Prostate gland (tissue), 2 donors: Measurements from ENCODE around the gene CTNS. TPM values are rescaled to one million over a fixed set of nuclear protein-coding genes. Genes with fewer than 3 reads are reported as not detected.

Experiments
- DNase-seq: peaks from one replicate; pipeline ENCODE4 v3.0.0-alpha.2; 2019; ENCODE audit warnings: low spot score
- H3K27ac ChIP-seq, 2 donors: fragments of 200-600 bp; sonication (generic); 2 replicates each; pipeline ENCODE4 v1.5.1; 2017 to 2019
- H3K27me3 ChIP-seq: fragments of 200-600 bp; sonication (generic); replicated peaks from 2 replicates; pipeline ENCODE4 v1.5.1; 2019; ENCODE audit not compliant: insufficient read depth
- H3K36me3 ChIP-seq, 2 donors: fragments of 200-600 bp; sonication (generic); 1 replicate in 1 of 2; 2 replicates in 1 of 2; pipeline versions ENCODE4 v1.5.1 to v1.8.1; 2017 to 2019
- H3K4me1 ChIP-seq: fragments of 200-600 bp; sonication (generic); replicated peaks from 2 replicates; pipeline ENCODE4 v1.5.1; 2019
- H3K4me3 ChIP-seq, 2 donors: fragments of 200-600 bp; sonication (generic); 2 replicates each; pipeline ENCODE4 v1.5.1; 2017 to 2019
- H3K9me3 ChIP-seq: fragments of 200-600 bp; sonication (generic); 2 replicates; pipeline ENCODE4 v1.5.1; 2017
- POLR2A ChIP-seq: fragments of 450-650 bp; IDR thresholded peaks from one replicate; pipeline ENCODE4 v1.6.1; 2016; ENCODE audit warnings: antibody characterized with exemption, mild to moderate bottlenecking
- POLR2AphosphoS5 ChIP-seq: sonication (generic); formaldehyde crosslinking; IDR thresholded peaks from one replicate; pipeline ENCODE4 v1.6.1; 2017; ENCODE audit warnings: antibody characterized with exemption
- WGBS: methylation state at CpG from one replicate; pipeline ENCODE4 v1.1.5; 2018; 5-methylcytosine and 5-hydroxymethylcytosine counted together
- intact Hi-C: fragments of 100-400 bp; cut with DNase I; formaldehyde crosslinking; loops from one replicate; pipeline ENCODE4 v1.14.2; 2022
- total RNA-seq, 2 donors: library from RNA; depleted of rRNA; stranded (reverse); fragments of >200 nt; gene quantifications; one replicate each; pipeline ENCODE4 v1.1.0, GENCODE V29; 2016
- TF ChIP-seq, protein P1 (sequence below), 4 experiments: fragments of 200-600 bp in 2 of 4; fragments of 450-650 bp in 2 of 4; sonication (generic) in 2 of 4; IDR thresholded peaks; 1 replicate in 3 of 4; 2 replicates in 1 of 4; pipeline ENCODE4 v1.5.1; 2016 to 2019; ENCODE audit warnings: antibody characterized with exemption in 4 of 4, mild to moderate bottlenecking in 2 of 4, moderate library complexity in 2 of 4

Gene CTNS
- total RNA-seq, 2 donors from 2014 or later = 26.9 to 51.2 TPM

DNA sequence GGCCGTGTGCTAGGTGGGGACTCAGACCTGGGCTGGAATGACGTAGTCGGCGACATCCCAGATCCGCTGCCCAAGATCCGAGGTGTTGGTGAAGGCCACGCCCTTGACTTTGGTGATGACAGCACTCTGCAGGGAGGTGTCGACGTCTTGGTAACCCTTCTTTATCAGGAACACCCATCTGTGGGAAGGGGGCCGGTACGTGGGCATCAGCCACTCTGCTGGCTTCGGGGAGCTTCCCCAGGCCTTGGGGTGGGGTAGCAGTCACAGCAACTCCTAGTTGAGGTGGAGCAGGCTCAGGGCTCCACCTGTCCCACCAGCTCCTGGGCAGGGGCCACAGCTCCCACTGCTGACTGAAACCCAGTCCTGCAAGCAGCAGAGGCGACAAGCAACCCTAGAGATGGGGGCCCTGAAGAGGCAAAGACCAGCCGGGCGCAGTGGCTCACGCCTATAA is 55.1 kb downstream of the CTNS start:
- H3K9me3 ChIP-seq = no peaks in the 10 kb centered on the region
- TF ChIP-seq POLR2A (no peak), POLR2AphosphoS5 (no peak)
- TF ChIP-seq, protein P1, sequence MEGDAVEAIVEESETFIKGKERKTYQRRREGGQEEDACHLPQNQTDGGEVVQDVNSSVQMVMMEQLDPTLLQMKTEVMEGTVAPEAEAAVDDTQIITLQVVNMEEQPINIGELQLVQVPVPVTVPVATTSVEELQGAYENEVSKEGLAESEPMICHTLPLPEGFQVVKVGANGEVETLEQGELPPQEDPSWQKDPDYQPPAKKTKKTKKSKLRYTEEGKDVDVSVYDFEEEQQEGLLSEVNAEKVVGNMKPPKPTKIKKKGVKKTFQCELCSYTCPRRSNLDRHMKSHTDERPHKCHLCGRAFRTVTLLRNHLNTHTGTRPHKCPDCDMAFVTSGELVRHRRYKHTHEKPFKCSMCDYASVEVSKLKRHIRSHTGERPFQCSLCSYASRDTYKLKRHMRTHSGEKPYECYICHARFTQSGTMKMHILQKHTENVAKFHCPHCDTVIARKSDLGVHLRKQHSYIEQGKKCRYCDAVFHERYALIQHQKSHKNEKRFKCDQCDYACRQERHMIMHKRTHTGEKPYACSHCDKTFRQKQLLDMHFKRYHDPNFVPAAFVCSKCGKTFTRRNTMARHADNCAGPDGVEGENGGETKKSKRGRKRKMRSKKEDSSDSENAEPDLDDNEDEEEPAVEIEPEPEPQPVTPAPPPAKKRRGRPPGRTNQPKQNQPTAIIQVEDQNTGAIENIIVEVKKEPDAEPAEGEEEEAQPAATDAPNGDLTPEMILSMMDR (IDR thresholded peaks at IDR 0.05) = no peak
- H3K27ac ChIP-seq = no peak overlapping the region
- no peaks in the 10 kb centered on the region for H3K4me1 ChIP-seq
- WGBS = 69% methylated on average over 15 of the region's 16 CpGs
- peaks cover 14% of the 10 kb centered on the region for H3K27me3 ChIP-seq
- intact Hi-C loops = no loop called here
- no peak overlapping the region for H3K4me3 ChIP-seq
- no peak for DNase-seq
- H3K36me3 ChIP-seq = no peaks in the 10 kb centered on the region

DNA sequence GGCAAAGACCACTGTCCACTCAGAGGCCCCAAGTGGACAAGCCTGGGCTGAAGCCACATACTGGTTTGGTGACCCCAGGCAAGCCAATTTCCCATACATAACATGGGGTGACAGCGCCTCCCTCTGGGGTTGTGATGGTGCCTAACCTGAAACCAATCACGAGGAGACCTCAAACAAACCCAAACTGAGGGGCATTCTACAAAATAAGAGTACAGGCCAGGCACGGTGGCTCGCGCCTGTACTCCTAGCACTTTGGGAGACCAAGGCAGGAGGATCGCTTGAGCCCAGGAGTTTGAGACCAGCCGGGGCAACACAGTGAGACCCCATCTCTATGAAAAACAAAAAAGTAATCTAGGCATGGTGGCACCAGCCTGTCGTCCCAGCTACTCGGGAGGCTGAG is 55.8 kb downstream of the CTNS start:
- DNase-seq = no peak
- intact Hi-C loops = no loop called here
- no peak overlapping the region for H3K27ac ChIP-seq
- H3K9me3 ChIP-seq = no peaks in the 10 kb centered on the region
- peaks cover 15% of the 10 kb centered on the region for H3K27me3 ChIP-seq
- no peak overlapping the region for H3K4me3 ChIP-seq
- no peaks in the 10 kb centered on the region for H3K4me1 ChIP-seq
- WGBS = 81% methylated on average over 9 of the region's 9 CpGs
- TF ChIP-seq, protein P1 (IDR thresholded peaks at IDR 0.05) = no peak
- TF ChIP-seq POLR2A = no peak
- TF ChIP-seq POLR2AphosphoS5 = no peak
- no peaks in the 10 kb centered on the region for H3K36me3 ChIP-seq

DNA sequence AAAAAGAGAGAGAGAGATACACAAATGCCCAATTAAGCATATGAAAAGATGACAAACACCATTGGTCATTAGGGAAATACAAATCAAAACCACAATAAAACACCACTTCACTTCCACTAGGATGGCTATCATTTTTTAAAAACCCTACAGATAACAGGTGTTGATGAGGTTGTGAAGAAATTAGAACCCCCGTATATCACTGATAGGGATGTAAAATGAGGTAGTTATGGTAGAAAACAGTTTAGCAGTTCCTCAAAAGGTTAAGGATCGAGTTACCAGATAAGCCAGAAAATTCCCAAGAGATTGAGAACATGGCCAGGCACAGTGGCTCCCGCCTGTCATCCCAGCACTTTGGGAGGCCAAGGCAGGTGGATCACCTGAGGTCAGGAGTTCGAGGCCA is 56.6 kb downstream of the CTNS start:
- Histone ChIP-seq H3K9me3 (no peaks in the 10 kb centered on the region), H3K4me3 (no peak overlapping the region), H3K4me1 (no peaks in the 10 kb centered on the region), H3K36me3 (no peaks in the 10 kb centered on the region), H3K27me3 (peaks cover 15% of the 10 kb centered on the region), H3K27ac (no peak overlapping the region)
- no peak for TF ChIP-seq POLR2AphosphoS5
- intact Hi-C loops = no loop called here
- no peak for DNase-seq
- WGBS = 70% methylated on average over 4 of the region's 4 CpGs

DNA sequence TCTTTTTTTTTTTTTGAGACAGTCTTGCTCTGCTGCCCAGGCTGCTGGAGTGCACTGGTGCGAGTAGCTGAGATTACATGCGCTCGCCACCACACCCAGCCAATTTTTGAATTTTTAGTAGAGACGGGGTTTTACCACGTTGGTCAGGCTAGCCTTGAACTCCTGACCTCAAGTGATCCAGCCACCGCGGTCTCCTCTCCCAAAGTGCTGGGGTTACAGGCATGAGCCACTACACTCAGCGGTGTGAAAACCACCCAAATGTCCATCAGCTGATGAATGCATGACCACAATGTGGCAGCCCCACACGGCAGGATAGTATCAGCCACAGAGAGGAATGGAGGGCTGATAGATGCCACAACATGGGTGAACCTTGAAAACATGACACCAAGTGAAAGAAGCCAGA is 57.3 kb downstream of the CTNS start:
- 81% methylated on average over 9 of the region's 9 CpGs for WGBS
- H3K27me3 ChIP-seq = peaks cover 15% of the 10 kb centered on the region
- H3K36me3 ChIP-seq = no peaks in the 10 kb centered on the region
- TF ChIP-seq, protein P1 (IDR thresholded peaks at IDR 0.05) = no peak
- TF ChIP-seq POLR2A = no peak
- TF ChIP-seq POLR2AphosphoS5 = no peak
- no peak overlapping the region for H3K4me3 ChIP-seq
- no peaks in the 10 kb centered on the region for H3K9me3 ChIP-seq
- no peaks in the 10 kb centered on the region for H3K4me1 ChIP-seq
- intact Hi-C loops = no loop called here
- no peak overlapping the region for H3K27ac ChIP-seq
- DNase-seq = no peak

DNA sequence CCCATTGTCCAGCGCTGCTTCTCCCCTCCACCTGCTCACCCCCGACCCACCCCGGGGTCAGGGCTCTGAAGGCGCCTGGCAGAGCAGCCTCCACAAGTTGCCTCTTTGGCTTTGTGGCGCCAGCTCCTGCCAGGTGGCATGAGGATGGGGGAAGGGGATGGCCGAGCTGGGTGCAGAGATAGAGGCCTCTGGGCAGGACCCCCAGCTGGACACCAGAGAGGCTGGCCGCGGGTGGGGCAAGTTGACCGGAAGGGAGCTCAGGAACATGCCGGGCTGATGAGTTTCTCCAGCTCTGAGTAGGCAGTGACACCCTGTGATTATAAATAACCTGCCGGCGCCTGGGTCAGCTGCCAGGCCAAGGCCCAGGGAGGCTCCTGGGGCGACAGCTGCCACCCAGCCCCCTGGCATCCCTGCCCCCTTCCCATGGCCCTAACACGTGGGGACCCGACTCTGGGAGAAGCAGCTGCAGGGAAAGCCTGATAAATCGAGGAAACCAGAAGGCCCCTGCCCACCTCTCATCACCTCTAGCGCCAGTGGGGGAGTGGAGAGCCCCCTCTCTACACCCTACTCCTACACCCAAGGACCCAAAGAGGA is 58.7 kb downstream of the CTNS start:
- no peak overlapping the region for H3K27ac ChIP-seq
- TF ChIP-seq POLR2AphosphoS5 (no peak), POLR2A (no peak)
- TF ChIP-seq, protein P1 (IDR thresholded peaks at IDR 0.05) = no peak
- H3K4me3 ChIP-seq = peak overlapping the region; percentile 20 to 36
- no peak for DNase-seq
- 12% methylated on average over 14 of the region's 17 CpGs for WGBS
- no peaks in the 10 kb centered on the region for H3K4me1 ChIP-seq
- peaks cover 13% of the 10 kb centered on the region for H3K27me3 ChIP-seq
- no peaks in the 10 kb centered on the region for H3K36me3 ChIP-seq
- intact Hi-C loops = no loop called here
- no peaks in the 10 kb centered on the region for H3K9me3 ChIP-seq
